ENCODE results near the gene BID. TPM values are rescaled to one million over a fixed set of nuclear protein-coding genes. Genes with fewer than 3 reads are reported as not detected.

BID gene
- total RNA-seq, 4 donors from 2014 or later: 11.8 to 26.6 (median 18.4) TPM

DNA sequence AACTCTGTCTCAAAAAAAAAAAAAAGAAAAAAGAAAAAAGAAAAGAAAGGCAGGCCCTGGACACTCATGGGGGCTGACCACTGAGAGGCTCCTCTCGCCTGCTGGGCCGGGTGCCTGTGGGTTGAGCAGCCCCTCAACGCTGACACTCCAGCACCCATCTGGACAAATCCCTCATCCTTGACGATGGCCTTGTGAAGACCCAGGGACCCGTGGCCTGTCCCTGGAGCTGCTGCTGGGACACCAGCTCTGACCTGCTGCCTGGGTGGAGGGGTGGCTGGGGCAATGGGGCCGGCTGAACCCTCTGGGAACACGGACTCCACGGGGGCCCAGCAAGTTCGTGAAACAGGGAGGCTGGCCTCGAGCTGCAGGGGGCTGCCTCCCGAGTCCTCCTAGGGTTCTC lies 10.5 kb upstream of the BID start:
- no peaks in the 10 kb centered on the region for H3K9me3 ChIP-seq
- H3K27ac ChIP-seq: no peak overlapping the region
- TF ChIP-seq CTCF (IDR thresholded peaks at IDR 0.05) (no peak), POLR2A (IDR thresholded peaks at IDR 0.05) (no peak), EP300 (IDR thresholded peaks at IDR 0.05) (no peak), POLR2AphosphoS5 (IDR thresholded peaks at IDR 0.05) (no peak)
- H3K4me3 ChIP-seq: no peak overlapping the region
- DNase-seq (ENCODE audit: low spot score in 2 of 2): no peak
- H3K36me3 ChIP-seq: peaks cover 16% of the 10 kb centered on the region
- H3K4me1 ChIP-seq: peaks cover 51% of the 10 kb centered on the region
- no peaks in the 10 kb centered on the region for H3K27me3 ChIP-seq
- WGBS: 72% methylated on average over 9 of the region's 11 CpGs

DNA sequence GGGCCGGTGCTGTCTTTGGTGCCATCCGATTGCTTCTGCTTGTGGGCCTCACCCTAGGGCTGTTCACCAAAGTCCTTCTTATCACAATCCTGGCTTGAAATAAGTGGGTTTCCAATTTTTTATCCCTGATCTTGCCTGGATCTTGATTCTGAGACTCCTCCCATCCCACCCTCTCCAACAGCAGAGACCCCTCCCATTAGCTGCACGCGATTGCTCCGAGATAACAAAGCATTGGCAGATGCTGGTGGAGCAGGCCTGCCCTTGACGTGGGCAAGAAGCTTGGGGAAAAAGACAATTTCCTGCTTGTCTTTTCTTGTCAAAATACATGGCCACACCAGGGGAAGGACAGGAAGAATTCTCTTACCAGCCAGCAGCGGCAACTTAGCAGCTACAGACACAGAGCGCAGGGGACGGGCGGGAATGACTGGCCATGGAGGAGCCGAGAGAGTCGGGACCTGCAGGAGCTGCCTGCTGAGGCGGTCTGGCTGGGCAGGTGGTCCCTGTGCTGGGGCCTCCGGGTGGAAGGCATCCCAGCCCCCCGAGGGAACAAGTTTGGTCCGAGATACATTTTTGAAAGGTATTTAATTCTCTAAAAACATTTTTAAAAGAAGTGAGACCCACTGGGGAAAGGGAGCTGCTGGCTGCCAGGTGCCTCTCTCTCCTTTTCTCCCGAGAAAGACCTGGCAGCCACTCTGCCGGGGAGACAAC lies 9.7 kb upstream of the BID start:
- H3K36me3 ChIP-seq: peaks cover 8% of the 10 kb centered on the region
- peaks cover 51% of the 10 kb centered on the region for H3K4me1 ChIP-seq
- 62% methylated on average over 16 of the region's 18 CpGs for WGBS

GRCh38 chr22:17783312-17783711 lies 9.0 kb upstream of the BID start:
- Histone ChIP-seq H3K9me3 (no peaks in the 10 kb centered on the region), H3K27me3 (no peaks in the 10 kb centered on the region), H3K4me1 (peaks cover 51% of the 10 kb centered on the region), H3K36me3 (peaks cover 3% of the 10 kb centered on the region), H3K27ac (no peak overlapping the region), H3K4me3 (no peak overlapping the region)
- DNase-seq (ENCODE audit: low spot score in 2 of 2): no peak
- 46% methylated on average over 6 of the region's 9 CpGs for whole genome bisulfite sequencing
- TF ChIP-seq CTCF (IDR thresholded peaks at IDR 0.05) (no peak), POLR2AphosphoS5 (IDR thresholded peaks at IDR 0.05) (no peak), EP300 (IDR thresholded peaks at IDR 0.05) (no peak), POLR2A (IDR thresholded peaks at IDR 0.05) (no peak)

More for the DNA sequence above, 9.7 kb upstream of the BID start:
- TF ChIP-seq CTCF (IDR thresholded peaks at IDR 0.05) (no peak), POLR2A (IDR thresholded peaks at IDR 0.05) (no peak), EP300 (IDR thresholded peaks at IDR 0.05) (no peak), POLR2AphosphoS5 (IDR thresholded peaks at IDR 0.05) (no peak)
- Histone ChIP-seq H3K27me3 (no peaks in the 10 kb centered on the region), H3K4me3 (no peak overlapping the region), H3K27ac (no peak overlapping the region), H3K9me3 (no peaks in the 10 kb centered on the region)
- no peak for DNase-seq (ENCODE audit: low spot score in 2 of 2)

DNA sequence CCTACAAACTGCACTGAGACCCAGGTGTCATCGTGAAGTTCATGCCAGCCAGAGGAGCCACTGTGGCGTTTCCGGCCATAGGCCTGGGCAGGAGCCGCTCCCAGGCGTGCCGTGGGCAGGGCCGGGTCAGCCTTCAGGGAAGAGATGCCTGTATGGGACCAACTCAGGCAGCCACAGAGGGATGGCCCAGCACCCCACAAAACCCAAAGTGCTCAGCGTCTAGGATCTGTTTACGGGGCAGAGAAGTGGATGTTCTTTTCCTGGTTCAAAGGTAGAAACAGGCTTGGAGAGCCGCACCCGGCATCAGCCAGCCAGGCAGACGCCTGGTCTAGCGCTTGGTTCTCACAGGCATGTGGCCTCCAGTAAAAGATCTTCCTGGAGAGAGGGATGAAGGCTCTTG lies 8.4 kb upstream of the BID start:
- no peak for DNase-seq (ENCODE audit: low spot score in 2 of 2)
- Histone ChIP-seq H3K4me3 (no peak overlapping the region), H3K9me3 (no peaks in the 10 kb centered on the region), H3K36me3 (no peaks in the 10 kb centered on the region), H3K4me1 (peaks cover 51% of the 10 kb centered on the region), H3K27ac (no peak overlapping the region), H3K27me3 (no peaks in the 10 kb centered on the region)
- WGBS: 71% methylated on average over 13 of the region's 13 CpGs
- TF ChIP-seq EP300 (IDR thresholded peaks at IDR 0.05) (no peak), POLR2AphosphoS5 (IDR thresholded peaks at IDR 0.05) (no peak), CTCF (IDR thresholded peaks at IDR 0.05) (no peak), POLR2A (IDR thresholded peaks at IDR 0.05) (no peak)

DNA sequence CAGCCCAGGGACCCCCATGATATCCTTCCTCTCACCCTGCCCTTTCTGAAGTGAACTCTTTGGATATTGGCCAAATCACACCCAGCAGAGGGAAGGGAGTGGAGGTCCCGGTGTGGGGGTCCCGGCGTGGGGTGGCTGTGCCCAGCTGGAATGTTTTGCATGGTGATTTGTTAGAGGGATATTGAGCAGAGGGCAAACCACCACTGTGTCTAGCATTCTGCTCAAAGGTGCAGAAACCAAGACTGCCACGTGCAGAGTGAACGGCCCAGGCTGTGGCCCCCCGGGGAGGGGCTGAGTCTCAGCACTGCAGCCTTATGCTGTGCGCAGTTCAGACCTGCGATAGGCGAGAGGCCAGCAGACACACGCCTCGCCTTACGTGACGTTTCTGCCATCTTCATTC lies 7.9 kb upstream of the BID start:
- Histone ChIP-seq H3K4me3 (no peak overlapping the region), H3K9me3 (no peaks in the 10 kb centered on the region), H3K27me3 (no peaks in the 10 kb centered on the region), H3K4me1 (peaks cover 47% of the 10 kb centered on the region), H3K36me3 (no peaks in the 10 kb centered on the region), H3K27ac (no peak overlapping the region)
- 73% methylated on average over 13 of the region's 13 CpGs for whole genome bisulfite sequencing
- DNase-seq (ENCODE audit: low spot score in 2 of 2): no peak
- TF ChIP-seq CTCF (IDR thresholded peaks at IDR 0.05) (no peak), POLR2AphosphoS5 (IDR thresholded peaks at IDR 0.05) (no peak), EP300 (IDR thresholded peaks at IDR 0.05) (no peak), POLR2A (IDR thresholded peaks at IDR 0.05) (no peak)

Measured in suprapubic skin (tissue), 4 donors.